T47D (cell line): ENCODE measurements around the gene PTPN20.
A peak's percentile ranks its signal among the peaks of the same experiment; 100 is the strongest.

Source experiments
- DNase-seq, 2 experiments: peaks; one replicate each; pipeline versions ENCODE4 v3.0.0 to v3.0.0-alpha.2; 2011 to 2012; ENCODE audit warnings: low read depth in 1 of 2, low spot score in 1 of 2
- JUND ChIP-seq: IDR thresholded peaks from 2 replicates; pipeline ENCODE4 v1.6.1; 2012; ENCODE audit warnings: low read depth
- in situ Hi-C: cut with HindIII; loops from 2 replicates; pipeline ENCODE4 v1.10.0; 2016; ENCODE audit warnings: low sequenced_read_pairs, low pct_unique_long_range_greater_than_20kb

Gene PTPN20

DNA sequence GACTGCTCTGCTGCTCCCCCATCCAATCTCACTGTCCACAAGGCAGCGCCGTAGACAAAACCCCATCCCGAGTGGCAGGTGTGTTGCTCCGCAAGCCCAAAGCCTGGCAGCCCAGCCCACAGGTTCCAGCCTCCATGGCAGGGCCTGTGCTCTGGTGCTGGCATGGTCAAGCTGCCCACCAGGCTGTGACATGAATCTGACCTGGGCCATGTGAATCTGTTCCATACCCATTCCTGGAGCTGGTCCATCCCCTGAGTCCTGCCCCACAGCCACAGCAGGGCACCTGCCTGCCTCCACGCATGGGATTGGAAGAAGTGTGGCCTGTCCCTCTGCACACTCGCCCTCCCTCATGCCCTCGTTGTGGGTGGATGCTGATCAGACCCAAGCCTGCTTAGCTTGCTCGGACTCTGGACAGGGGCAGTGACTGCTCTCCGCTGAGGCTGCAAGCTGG is 128.8 kb downstream of the PTPN20 start:
- in situ Hi-C loops: no loop called here

DNA sequence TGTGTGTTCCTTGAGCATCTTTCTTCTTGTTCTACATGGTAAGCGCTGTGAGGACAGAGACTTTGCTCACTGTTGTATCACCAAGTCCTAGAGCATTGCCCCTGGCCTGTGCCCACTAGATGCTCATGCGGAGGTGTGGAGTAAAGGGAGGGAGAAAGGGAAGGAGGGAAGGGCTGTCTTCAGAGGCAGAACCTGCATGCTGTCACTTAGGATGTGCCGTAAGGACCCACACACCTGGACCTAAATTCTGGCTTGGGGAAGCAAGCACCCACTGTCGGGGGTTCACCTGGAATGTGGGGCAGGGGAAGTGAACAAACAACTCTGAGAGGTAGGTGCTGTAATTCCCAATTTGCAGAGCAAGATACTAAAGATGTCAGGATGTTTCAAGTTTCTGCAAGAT is 129.5 kb downstream of the PTPN20 start:
- no peak for DNase-seq
- TF ChIP-seq JUND: no peak
- in situ Hi-C loops: no loop called here

More for the DNA sequence above, 128.8 kb downstream of the PTPN20 start:
- TF ChIP-seq JUND: no peak
- no peak for DNase-seq

DNA sequence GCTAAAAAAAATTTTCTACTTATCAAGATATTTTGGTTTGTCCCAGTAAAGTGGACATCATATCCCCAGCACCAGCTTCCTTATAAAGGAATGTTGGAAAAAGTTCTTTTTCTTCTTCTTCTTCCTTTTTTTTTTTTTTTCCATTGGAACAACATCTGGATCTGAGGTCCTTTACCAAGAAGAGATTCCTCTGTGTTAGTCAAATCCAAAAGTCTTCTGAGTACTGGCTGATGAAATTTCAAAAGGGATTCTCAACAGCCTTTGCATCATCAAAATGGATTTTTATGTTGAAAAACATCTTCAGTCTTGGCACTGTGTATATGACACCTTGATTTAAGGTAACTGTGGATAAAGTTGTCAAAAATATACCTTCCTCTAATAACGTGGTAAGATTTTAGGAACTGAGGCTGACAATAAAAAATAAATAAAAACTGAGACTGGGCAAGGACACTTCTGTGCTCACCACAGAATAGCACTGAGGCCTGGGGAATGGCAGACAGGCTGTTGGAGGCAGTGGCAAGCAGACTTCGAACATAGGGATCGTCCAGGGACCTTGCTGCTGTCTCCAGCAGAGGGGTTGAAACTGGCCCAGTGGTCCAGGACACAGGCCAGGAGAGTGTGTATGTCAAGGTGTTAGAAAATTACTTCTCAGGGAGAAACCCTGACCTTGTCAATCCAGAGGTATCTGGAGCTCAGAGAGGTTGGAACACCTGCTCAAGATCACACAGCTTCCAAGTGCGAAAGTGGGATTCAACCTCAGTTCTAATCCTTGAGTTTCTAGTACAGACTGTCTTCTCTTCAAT is 130.4 kb downstream of the PTPN20 start:
- no peak for DNase-seq
- TF ChIP-seq JUND: no peak
- in situ Hi-C loops: no loop called here

DNA sequence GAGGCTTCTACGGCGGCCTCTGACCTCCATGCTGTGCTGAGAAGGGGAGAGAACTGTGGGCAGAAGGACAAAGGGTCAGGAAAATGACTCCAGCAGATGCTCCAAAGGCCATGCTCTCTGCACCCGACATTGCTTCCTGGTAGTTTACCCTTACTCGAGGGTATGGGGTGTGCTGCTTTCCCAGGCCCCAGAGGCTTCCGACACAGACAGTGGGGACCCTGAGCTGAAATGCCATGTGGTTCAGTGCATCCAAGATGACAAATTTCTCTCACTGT is 130.9 kb downstream of the PTPN20 start:
- in situ Hi-C loops: no loop called here
- no peak for TF ChIP-seq JUND
- DNase-seq: no peak

DNA sequence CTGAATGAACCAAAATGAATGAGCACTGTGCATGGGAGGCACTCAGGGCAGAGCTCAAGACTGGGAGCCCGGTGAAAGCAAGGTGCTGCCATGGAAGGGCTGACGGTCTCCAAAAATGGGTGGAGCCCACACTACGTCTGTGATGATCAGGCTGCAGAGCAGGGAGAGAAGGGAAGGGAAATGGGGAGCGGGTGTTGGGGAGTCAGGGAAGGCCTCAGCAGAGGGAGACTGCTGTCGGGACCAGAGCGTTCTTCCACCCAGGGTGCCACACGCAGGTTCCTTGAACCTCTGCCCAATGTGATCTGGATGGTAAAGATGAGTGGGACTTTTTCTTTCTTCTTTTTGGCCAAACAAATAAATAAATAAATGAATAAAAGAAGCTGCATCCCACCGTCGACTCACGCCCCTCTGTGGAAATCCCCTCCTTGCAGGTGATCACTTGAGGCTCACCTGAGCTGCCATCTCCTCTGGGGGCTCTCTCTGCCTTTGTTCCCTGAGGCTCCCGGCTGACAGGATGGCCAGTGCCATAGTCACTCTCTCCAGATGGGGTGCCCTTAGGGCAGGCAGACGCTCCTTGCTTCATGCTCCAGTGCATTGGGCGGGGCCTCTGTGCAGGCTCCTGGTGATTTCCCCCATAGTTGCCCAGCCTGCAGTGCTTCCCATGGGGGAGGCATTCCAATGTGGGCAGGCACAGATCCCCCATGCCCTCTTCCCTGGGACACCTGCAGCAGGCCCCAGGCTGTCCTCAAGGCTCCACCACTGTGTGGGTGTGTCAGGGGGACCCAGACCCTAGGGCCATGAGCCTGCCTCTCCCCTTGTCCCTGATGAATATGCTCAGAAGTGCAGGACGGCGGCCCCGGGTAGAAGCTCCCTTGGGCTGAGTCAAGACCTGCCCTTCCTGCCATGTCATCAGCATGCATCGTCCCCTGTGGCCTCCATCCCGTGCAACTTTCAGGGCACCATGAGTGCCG is 131.8 kb downstream of the PTPN20 start:
- no peak for TF ChIP-seq JUND
- in situ Hi-C loops: no loop called here
- no peak for DNase-seq

DNA sequence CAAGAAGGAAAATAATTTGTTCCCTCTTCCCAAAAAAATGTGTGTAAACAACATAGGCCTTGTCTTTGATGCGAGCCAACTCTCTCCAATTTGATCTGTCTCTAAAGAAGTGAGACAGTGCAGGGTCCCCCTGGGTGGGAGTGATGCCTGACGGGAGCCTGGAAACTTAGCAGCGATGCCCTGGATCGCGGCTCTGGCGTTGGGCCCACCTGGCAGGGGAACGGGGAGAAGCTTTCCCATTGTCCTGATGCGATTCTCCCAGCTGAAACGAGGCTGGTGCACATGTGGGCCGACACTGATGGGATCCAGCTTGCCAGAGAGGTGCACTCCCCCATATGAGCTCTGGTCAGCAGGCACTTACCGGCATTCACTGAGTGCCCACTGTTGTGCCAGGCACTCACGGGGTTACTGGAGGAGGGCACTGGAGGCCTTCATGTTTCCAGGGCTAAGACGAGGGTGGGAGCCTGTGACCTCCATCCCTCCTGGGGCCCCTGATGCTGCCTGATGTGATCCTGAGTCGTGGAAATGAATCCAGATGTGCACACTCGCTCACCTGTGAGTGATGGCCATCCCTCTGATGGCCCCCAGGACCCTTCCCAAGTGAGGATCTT is 132.8 kb downstream of the PTPN20 start:
- no peak for DNase-seq
- TF ChIP-seq JUND: no peak
- in situ Hi-C loops: no loop called here

DNA sequence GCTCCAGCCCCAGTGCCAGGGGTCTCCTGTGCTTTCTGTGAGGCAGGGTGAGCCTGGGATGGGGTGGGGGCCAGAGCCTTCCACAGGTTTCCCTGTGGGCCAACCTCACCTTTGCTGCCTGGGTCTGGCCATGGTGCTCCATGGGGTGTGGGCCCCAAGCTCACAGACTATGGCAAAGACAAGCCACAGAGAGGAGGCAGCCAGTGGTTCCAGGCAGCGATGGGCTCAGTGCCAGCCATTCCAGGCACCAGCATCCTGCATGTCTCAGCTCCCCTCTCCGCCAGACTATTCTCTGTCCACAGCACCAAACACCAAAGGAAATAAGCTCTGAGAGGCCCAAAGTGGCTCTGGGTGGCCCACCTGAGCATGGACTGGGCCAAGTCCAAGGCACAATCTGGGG is 133.5 kb downstream of the PTPN20 start:
- no peak for DNase-seq
- in situ Hi-C loops: no loop called here
- no peak for TF ChIP-seq JUND

DNA sequence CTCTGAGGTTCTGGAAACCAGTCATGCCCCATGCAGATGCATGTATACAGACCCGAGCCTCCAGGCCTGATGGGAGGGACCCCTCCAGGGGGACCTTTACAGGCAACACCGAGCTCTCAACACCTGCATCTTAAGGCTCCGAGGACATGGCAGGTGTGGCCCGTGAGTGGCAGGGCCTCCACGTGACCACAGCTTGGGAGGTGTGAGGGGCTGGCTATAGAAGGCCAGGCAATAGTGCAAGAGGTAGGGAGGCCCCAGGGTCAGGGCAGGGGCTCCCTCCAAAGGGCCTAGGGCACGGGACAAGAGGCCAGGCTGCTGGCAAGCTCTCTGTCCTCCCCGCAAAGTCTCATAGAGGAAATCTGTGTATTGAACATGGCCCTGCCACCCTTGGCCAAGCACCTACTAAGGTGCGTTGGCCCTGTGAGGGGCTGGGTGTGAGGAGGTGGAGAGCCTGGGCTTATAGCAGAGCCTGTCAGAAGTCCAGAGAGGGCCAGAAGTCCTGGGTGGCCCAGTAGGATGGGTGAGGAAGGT is 134.2 kb downstream of the PTPN20 start:
- no peak for DNase-seq
- no peak for TF ChIP-seq JUND
- in situ Hi-C loops: no loop called here

DNA sequence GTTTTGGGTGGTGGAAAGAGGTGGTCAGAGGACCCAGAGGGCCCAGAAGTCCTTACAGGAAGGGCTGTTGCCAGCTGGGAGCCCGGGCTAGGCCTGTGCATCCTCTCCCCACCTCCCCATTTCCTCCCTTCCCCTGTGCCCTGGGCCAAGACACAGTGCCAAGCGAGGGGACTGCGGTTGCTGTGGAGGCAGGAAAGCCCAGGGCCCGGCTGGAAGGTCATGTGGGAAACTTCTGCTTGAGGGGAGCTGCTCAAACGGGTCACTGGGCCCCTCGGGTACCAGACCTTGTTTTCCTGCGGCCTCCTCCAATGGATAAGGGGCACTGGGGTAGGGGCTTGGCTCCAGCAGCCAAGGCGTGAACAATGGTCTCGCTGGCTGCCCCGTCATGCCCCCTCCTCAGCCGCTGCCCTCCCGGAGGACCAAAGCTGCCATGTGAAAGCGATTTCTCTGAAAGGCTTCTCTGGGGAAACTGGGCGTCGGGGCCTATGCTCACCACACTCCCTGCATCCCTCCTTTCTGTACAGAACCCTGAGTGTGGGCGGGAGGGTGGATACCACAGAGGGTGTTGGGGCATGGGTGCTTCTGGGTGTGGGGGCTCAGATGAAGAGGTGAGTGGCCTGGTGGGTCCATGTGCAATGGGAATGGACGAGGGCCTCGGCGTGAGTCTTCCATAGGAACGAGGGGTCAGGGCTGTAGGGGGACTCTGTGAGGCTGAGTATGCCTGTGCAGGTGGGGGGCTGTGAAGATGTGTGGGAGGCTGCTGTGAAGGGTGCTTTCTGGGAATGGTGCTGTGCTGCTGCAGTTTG is 135.3 kb downstream of the PTPN20 start:
- no peak for TF ChIP-seq JUND
- in situ Hi-C loops: no loop called here
- DNase-seq: no peak

DNA sequence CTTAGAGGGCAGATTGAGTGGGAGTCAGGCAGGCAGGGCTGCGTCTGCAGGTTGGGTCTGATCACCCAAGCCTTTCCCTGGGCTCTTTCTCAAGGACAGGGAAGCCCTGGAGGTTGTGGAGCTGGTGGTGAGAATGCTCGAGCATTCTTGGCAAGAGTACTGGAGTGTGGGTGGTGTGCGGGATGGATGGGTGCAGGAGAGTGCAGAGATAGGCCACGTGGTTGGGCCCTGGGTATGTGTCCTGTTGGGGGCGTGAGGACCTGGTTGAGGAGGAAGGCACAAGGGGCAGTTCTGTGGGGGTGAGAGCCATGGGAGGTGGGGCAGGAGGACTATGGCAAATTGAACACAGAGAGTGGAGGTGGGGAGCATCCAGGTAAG is 135.9 kb downstream of the PTPN20 start:
- in situ Hi-C loops: no loop called here
- no peak for DNase-seq
- no peak for TF ChIP-seq JUND

DNA sequence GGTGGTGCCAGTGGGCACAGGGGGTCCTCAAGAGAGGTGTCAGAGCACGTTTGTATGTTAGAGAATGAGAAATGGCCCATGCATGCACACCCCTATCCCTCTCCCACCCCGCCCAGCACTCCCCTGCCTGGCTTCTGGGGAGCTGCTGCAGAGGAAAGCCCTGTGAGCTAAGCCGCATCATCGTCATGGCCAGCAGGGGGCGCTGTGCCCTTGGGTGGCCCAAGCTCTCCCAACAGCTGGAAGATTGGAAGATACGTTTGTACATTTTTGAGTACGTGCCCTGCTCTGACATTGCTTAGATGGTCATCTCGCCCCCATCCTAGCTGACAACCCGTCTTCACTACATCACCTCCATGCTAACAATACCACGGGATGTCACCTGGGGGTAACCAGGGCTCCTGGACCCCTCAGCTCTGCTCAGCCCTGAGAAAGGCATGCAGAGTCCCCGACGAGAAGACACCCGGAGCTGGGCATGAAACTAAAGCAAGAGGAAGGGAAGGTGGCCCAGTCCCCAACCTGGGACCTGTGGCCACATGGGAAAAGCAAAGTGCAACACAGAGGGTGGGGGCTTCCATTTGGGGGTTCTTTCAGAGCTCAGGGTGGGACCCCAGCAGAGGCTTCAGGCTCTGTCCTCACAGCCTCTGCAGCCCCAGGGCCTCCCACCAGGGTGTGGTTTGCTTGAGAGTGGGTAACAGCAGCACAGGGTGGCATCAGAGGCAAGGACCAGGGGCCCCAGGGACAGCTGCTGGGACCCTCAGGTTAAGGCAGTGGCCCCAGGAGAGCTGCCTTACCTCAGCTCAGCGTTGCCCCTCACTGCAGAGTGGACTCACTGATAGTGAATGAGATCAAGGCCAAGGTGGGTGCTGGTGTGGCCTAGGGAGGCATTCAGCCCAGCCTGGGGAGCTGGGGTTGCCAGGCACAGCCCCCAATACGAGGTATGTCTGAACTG is 136.6 kb downstream of the PTPN20 start:
- peak; percentile 57 to 72 for DNase-seq
- in situ Hi-C loops: no loop called here
- TF ChIP-seq JUND: no peak
